WTC11 (cell line): ENCODE results near the gene HECTD4. TPM values are rescaled to one million over a fixed set of nuclear protein-coding genes. Genes with fewer than 3 reads are reported as not detected.
A peak's percentile ranks its signal among the peaks of the same experiment; 100 is the strongest.

Experiments used
- ATAC-seq: fragments of 200-7000 bp; cut with Tn5 transposase; 2 replicates; pipeline ENCODE4 v1.10.0; 2021; ENCODE audit warnings: mild to moderate bottlenecking, moderate library complexity
- CTCF ChIA-PET: fragments of 300-600 bp; sonication (Branson Sonifier 250); formaldehyde crosslinking; loops from one replicate; lab custom pipeline; 2021; ENCODE audit warnings: antibody characterized with exemption; lab: Charles Lee
- POLR2A ChIA-PET: fragments of 350-600 bp; sonication (Branson Sonifier 250); formaldehyde crosslinking; loops from one replicate; lab custom pipeline; 2021; ENCODE audit warnings: antibody characterized with exemption; lab: Charles Lee
- DNase-seq: peaks from one replicate; pipeline ENCODE4 v3.0.0; 2021; ENCODE audit warnings: low spot score
- H3K27ac Mint-ChIP-seq: 2 replicates; pipeline ENCODE4 v1.8.0; 2021; ENCODE audit warnings: mixed read lengths
- H3K27me3 Mint-ChIP-seq: 2 replicates; pipeline ENCODE4 v1.8.0; 2021; ENCODE audit warnings: low read depth, mild to moderate bottlenecking, moderate library complexity, mixed read lengths
- H3K36me3 Mint-ChIP-seq: 2 replicates; pipeline ENCODE4 v1.8.0; 2021; ENCODE audit warnings: mixed read lengths
- H3K4me1 Mint-ChIP-seq: 2 replicates; pipeline ENCODE4 v1.8.0; 2022; ENCODE audit warnings: mixed read lengths
- H3K4me3 Mint-ChIP-seq: 2 replicates; pipeline ENCODE4 v1.8.0; 2021; ENCODE audit warnings: mild to moderate bottlenecking, moderate library complexity, mixed read lengths
- H3K9me3 Mint-ChIP-seq: 2 replicates; pipeline ENCODE4 v1.8.0; 2021; ENCODE audit warnings: mixed read lengths
- CBFB ChIP-seq: sonication (generic); formaldehyde crosslinking; IDR thresholded peaks from 2 replicates; pipeline ENCODE4 v1.8.1; 2022; ENCODE audit warnings: mild to moderate bottlenecking, low read depth, missing genetic modification reagents
- ETV6 ChIP-seq: sonication (generic); formaldehyde crosslinking; IDR thresholded peaks from 2 replicates; pipeline ENCODE4 v1.8.1; 2022; ENCODE audit warnings: mild to moderate bottlenecking, missing genetic modification reagents
- KAT7 ChIP-seq: sonication (generic); formaldehyde crosslinking; IDR thresholded peaks from 2 replicates; pipeline ENCODE4 v1.8.1; 2023; ENCODE audit warnings: missing genetic modification reagents, mild to moderate bottlenecking, borderline replicate concordance
- NR3C1 ChIP-seq: sonication (generic); formaldehyde crosslinking; conservative IDR thresholded peaks from 2 replicates; pipeline ENCODE4 v1.8.1; 2023; ENCODE audit warnings: low read depth, mild to moderate bottlenecking, missing genetic modification reagents
- OVOL2 ChIP-seq: fragments of 250-450 bp; sonication (Bioruptor Pico); IDR thresholded peaks from 2 replicates; pipeline ENCODE4 v1.9.0; 2021; ENCODE audit warnings: mild to moderate bottlenecking, borderline replicate concordance
- SP1 ChIP-seq: sonication (generic); formaldehyde crosslinking; conservative IDR thresholded peaks from 2 replicates; pipeline ENCODE4 v1.8.1; 2022; ENCODE audit warnings: missing genetic modification reagents
- TEAD1 ChIP-seq: sonication (generic); formaldehyde crosslinking; IDR thresholded peaks from 2 replicates; pipeline ENCODE4 v1.8.0; 2022; ENCODE audit warnings: mild to moderate bottlenecking, missing genetic modification reagents
- ZNF121 ChIP-seq: sonication (generic); formaldehyde crosslinking; IDR thresholded peaks from 2 replicates; pipeline ENCODE4 v1.8.0; 2023; ENCODE audit warnings: missing genetic modification reagents
- ZNF232 ChIP-seq: sonication (generic); formaldehyde crosslinking; IDR thresholded peaks from 2 replicates; pipeline ENCODE4 v1.8.0; 2022; ENCODE audit warnings: mild to moderate bottlenecking, missing genetic modification reagents
- ZNF396 ChIP-seq: fragments of 250-450 bp; sonication (Bioruptor Pico); IDR thresholded peaks from 2 replicates; pipeline ENCODE4 v1.8.0; 2021; ENCODE audit warnings: mild to moderate bottlenecking, moderate library complexity, borderline replicate concordance
- ZNF416 ChIP-seq: fragments of 250-450 bp; sonication (Bioruptor Pico); IDR thresholded peaks from 2 replicates; pipeline ENCODE4 v1.9.0; 2021; ENCODE audit warnings: mild to moderate bottlenecking, inconsistent platforms
- total RNA-seq: library from RNA; stranded (reverse); gene quantifications from 3 replicates; pipeline ENCODE4 v1.2.3, GENCODE V29; 2021
- TF ChIP-seq, protein P1 (sequence below): sonication (generic); formaldehyde crosslinking; IDR thresholded peaks from 2 replicates; pipeline ENCODE4 v1.8.0; 2023; ENCODE audit warnings: missing genetic modification reagents
- TF ChIP-seq, protein P2 (sequence below): fragments of 250-450 bp; sonication (Bioruptor Pico); IDR thresholded peaks from 2 replicates; pipeline ENCODE4 v1.9.0; 2021; ENCODE audit warnings: mild to moderate bottlenecking
- TF ChIP-seq, protein P3 (sequence below): fragments of 250-450 bp; sonication (Bioruptor Pico); IDR thresholded peaks from 2 replicates; pipeline ENCODE4 v1.9.0; 2021; ENCODE audit warnings: mild to moderate bottlenecking
- TF ChIP-seq, protein P4 (sequence below): sonication (generic); formaldehyde crosslinking; IDR thresholded peaks from 2 replicates; pipeline ENCODE4 v1.8.1; 2023; ENCODE audit warnings: mild to moderate bottlenecking, moderate library complexity, missing genetic modification reagents
- TF ChIP-seq, protein P5 (sequence below): sonication (generic); formaldehyde crosslinking; IDR thresholded peaks from 2 replicates; pipeline ENCODE4 v1.8.1; 2023; ENCODE audit warnings: mild to moderate bottlenecking, missing genetic modification reagents, moderate library complexity
- TF ChIP-seq, protein P6 (sequence below): sonication (generic); formaldehyde crosslinking; IDR thresholded peaks from 2 replicates; pipeline ENCODE4 v1.8.1; 2023; ENCODE audit warnings: mild to moderate bottlenecking, missing genetic modification reagents

The HECTD4 gene
- total RNA-seq, 1 experiment from 2014 or later = 31.7 TPM

DNA sequence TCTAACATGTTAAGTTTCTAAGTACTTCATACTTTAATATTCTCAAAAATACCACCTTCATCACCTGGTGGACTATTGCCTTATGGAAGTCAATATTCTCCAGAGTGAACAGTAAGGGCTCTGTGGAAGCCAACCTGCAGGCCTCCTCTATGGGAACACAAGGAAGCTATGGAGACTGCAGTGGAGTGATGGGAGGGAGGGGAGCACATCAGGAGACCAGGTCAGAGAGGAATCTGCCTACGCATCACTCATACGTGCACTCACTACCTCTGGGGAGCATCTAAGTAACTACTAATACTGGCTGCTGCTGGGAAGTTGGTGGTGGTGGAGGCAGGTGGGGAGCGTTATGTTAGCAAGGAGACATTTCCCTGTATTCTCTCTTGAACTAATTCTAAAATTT is 19.9 kb downstream of the HECTD4 start:
- POLR2A ChIA-PET = interaction anchor here (0.6 kb wide), 1 partner anchor 11 kb away, joined by 6 read pairs; no protein-coding TSS in a partner anchor
- no peak for TF ChIP-seq ZNF232 (CRISPR knock-in tag)
- TF ChIP-seq, protein P1, sequence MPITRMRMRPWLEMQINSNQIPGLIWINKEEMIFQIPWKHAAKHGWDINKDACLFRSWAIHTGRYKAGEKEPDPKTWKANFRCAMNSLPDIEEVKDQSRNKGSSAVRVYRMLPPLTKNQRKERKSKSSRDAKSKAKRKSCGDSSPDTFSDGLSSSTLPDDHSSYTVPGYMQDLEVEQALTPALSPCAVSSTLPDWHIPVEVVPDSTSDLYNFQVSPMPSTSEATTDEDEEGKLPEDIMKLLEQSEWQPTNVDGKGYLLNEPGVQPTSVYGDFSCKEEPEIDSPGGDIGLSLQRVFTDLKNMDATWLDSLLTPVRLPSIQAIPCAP (CRISPR knock-in tag) = no peak
- no peak for TF ChIP-seq NR3C1
- TF ChIP-seq, protein P2, sequence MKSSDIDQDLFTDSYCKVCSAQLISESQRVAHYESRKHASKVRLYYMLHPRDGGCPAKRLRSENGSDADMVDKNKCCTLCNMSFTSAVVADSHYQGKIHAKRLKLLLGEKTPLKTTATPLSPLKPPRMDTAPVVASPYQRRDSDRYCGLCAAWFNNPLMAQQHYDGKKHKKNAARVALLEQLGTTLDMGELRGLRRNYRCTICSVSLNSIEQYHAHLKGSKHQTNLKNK (CRISPR knock-in tag) = no peak
- TF ChIP-seq CBFB (CRISPR knock-in tag) = no peak
- TF ChIP-seq ZNF121 (CRISPR knock-in tag) = no peak
- TF ChIP-seq ETV6 (CRISPR knock-in tag) = no peak
- TF ChIP-seq OVOL2 (CRISPR knock-in tag) = no peak
- TF ChIP-seq, protein P3, sequence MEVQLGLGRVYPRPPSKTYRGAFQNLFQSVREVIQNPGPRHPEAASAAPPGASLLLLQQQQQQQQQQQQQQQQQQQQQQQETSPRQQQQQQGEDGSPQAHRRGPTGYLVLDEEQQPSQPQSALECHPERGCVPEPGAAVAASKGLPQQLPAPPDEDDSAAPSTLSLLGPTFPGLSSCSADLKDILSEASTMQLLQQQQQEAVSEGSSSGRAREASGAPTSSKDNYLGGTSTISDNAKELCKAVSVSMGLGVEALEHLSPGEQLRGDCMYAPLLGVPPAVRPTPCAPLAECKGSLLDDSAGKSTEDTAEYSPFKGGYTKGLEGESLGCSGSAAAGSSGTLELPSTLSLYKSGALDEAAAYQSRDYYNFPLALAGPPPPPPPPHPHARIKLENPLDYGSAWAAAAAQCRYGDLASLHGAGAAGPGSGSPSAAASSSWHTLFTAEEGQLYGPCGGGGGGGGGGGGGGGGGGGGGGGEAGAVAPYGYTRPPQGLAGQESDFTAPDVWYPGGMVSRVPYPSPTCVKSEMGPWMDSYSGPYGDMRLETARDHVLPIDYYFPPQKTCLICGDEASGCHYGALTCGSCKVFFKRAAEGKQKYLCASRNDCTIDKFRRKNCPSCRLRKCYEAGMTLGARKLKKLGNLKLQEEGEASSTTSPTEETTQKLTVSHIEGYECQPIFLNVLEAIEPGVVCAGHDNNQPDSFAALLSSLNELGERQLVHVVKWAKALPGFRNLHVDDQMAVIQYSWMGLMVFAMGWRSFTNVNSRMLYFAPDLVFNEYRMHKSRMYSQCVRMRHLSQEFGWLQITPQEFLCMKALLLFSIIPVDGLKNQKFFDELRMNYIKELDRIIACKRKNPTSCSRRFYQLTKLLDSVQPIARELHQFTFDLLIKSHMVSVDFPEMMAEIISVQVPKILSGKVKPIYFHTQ (CRISPR knock-in tag) = no peak
- TF ChIP-seq KAT7 (CRISPR knock-in tag) = no peak
- TF ChIP-seq SP1 (CRISPR knock-in tag) = no peak
- TF ChIP-seq TEAD1 (CRISPR knock-in tag) = no peak
- TF ChIP-seq ZNF416 (CRISPR knock-in tag) = no peak
- TF ChIP-seq, all 79 proteins: peak for 0
- no peak for DNase-seq
- peaks cover under 1% of the 10 kb centered on the region; the same call in 1 of the 2 replicates for H3K4me1 Mint-ChIP-seq
- ATAC-seq = peak; percentile 83
- no peaks in the 10 kb centered on the region for H3K36me3 Mint-ChIP-seq
- no peaks in the 10 kb centered on the region for H3K27me3 Mint-ChIP-seq
- no peaks in the 10 kb centered on the region for H3K9me3 Mint-ChIP-seq
- H3K4me3 Mint-ChIP-seq = no peak overlapping the region
- H3K27ac Mint-ChIP-seq = no peak overlapping the region
- CTCF ChIA-PET = interaction anchor here (2.4 kb wide), 1 partner anchor 164 kb away, joined by 5 read pairs; no protein-coding TSS in a partner anchor

DNA sequence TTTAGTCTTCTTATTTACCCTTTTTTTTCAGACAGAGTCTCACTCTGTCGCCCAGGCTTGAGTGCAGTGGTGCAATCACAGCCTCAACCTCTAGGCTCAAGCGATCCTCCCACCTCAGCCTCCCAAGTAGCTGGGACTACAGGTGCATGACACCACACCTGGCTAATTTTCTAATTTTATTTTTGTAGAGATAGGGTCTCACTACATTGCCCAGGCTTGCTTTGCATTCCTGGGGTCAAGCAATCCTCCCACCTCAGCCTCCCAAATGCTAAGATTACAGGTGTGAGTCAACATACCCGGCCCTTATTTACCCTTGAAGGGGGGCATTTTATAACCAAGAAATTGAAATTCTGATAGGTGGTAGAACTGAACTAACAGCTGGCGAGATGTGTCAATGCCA is 21.0 kb downstream of the HECTD4 start:
- Mint-ChIP-seq H3K27ac (no peak overlapping the region), H3K27me3 (no peaks in the 10 kb centered on the region), H3K36me3 (no peaks in the 10 kb centered on the region)
- DNase-seq = no peak
- no peak for ATAC-seq
- TF ChIP-seq, protein P4, sequence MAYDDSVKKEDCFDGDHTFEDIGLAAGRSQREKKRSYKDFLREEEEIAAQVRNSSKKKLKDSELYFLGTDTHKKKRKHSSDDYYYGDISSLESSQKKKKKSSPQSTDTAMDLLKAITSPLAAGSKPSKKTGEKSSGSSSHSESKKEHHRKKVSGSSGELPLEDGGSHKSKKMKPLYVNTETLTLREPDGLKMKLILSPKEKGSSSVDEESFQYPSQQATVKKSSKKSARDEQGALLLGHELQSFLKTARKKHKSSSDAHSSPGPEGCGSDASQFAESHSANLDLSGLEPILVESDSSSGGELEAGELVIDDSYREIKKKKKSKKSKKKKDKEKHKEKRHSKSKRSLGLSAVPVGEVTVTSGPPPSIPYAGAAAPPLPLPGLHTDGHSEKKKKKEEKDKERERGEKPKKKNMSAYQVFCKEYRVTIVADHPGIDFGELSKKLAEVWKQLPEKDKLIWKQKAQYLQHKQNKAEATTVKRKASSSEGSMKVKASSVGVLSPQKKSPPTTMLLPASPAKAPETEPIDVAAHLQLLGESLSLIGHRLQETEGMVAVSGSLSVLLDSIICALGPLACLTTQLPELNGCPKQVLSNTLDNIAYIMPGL (CRISPR knock-in tag) = no peak
- TF ChIP-seq ZNF121 (CRISPR knock-in tag) = peak; percentile 74; the same call in 1 of the 2 replicates
- TF ChIP-seq, all 79 proteins: peak for 1
- POLR2A ChIA-PET = no interaction called here
- Mint-ChIP-seq H3K4me3 (no peak overlapping the region), H3K9me3 (no peaks in the 10 kb centered on the region), H3K4me1 (peaks cover 2% of the 10 kb centered on the region; the same call in 1 of the 2 replicates)
- CTCF ChIA-PET = interaction anchor here (0.5 kb wide), 1 partner anchor 1219 kb away, joined by 4 read pairs; no protein-coding TSS in a partner anchor

DNA sequence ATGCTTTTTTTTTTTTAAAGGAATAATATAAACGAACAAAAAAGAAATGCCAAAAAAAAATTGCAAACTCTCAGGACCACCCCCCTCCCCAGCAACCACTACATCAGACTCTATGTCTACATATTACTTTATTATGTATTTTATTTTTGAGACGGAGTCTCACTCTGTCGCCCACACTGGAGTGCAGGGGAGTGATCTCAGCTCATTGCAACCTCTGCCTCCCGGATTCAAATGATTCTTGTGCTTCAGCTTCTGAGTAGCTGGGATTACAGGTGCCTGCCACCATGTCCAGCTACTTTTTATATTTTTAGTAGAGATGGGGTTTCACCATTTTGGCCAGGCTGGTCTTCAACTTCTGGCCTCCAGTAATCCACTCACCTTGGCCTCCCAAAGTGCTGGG is 22.9 kb downstream of the HECTD4 start:
- Mint-ChIP-seq H3K27me3 (no peaks in the 10 kb centered on the region), H3K4me1 (peaks cover 2% of the 10 kb centered on the region; the same call in 1 of the 2 replicates), H3K27ac (no peak overlapping the region), H3K36me3 (no peaks in the 10 kb centered on the region), H3K4me3 (no peak overlapping the region), H3K9me3 (no peaks in the 10 kb centered on the region)
- ChIA-PET CTCF (no interaction called here), POLR2A (interaction anchor here (0.6 to 0.7 kb wide), 2 partner anchors 9 to 195 kb away, joined by 3 to 5 read pairs; no protein-coding TSS in a partner anchor)
- ATAC-seq (no peak), DNase-seq (no peak)
- TF ChIP-seq, protein P5, sequence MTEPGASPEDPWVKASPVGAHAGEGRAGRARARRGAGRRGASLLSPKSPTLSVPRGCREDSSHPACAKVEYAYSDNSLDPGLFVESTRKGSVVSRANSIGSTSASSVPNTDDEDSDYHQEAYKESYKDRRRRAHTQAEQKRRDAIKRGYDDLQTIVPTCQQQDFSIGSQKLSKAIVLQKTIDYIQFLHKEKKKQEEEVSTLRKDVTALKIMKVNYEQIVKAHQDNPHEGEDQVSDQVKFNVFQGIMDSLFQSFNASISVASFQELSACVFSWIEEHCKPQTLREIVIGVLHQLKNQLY = no peak
- no peak for TF ChIP-seq ZNF396 (CRISPR knock-in tag)
- TF ChIP-seq, protein P6, sequence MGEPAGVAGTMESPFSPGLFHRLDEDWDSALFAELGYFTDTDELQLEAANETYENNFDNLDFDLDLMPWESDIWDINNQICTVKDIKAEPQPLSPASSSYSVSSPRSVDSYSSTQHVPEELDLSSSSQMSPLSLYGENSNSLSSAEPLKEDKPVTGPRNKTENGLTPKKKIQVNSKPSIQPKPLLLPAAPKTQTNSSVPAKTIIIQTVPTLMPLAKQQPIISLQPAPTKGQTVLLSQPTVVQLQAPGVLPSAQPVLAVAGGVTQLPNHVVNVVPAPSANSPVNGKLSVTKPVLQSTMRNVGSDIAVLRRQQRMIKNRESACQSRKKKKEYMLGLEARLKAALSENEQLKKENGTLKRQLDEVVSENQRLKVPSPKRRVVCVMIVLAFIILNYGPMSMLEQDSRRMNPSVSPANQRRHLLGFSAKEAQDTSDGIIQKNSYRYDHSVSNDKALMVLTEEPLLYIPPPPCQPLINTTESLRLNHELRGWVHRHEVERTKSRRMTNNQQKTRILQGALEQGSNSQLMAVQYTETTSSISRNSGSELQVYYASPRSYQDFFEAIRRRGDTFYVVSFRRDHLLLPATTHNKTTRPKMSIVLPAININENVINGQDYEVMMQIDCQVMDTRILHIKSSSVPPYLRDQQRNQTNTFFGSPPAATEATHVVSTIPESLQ (CRISPR knock-in tag) = no peak
